ENCODE results near the gene ICA1.

The ICA1 gene

GRCh38 chr7:8228068-8228467 is 33.9 kb downstream of the ICA1 start:
- no peak for DNase-seq (ENCODE audit: low read depth in 2 of 2)

DNA sequence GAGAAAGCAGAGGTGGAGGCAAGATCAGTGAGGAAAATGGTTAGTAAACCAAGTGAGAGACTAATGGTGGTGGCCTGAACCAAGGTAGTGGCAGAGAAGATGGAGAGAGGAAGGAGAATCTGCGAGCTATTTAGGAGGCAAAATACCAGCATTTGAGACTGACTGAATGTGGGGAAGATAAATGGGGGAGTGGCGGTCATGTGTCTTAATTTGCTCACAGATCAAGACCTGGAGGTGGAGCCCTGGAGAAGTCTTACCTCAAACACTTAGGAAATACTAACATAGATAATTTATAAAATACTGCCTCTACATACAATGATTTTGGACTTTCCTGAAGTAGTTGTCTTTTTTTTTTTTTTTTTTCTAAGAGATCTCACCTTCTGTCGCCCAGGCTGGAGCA is 34.7 kb downstream of the ICA1 start:
- no peak for DNase-seq (ENCODE audit: low read depth in 2 of 2)

- DNase-seq (ENCODE audit: low read depth in 2 of 2): no peak
Observed at GRCh38 chr7:8226501-8226900, 35.5 kb downstream of the ICA1 start.

- no peak for DNase-seq (ENCODE audit: low read depth in 2 of 2)
Observed at GRCh38 chr7:8221567-8221966, 40.4 kb downstream of the ICA1 start.

DNA sequence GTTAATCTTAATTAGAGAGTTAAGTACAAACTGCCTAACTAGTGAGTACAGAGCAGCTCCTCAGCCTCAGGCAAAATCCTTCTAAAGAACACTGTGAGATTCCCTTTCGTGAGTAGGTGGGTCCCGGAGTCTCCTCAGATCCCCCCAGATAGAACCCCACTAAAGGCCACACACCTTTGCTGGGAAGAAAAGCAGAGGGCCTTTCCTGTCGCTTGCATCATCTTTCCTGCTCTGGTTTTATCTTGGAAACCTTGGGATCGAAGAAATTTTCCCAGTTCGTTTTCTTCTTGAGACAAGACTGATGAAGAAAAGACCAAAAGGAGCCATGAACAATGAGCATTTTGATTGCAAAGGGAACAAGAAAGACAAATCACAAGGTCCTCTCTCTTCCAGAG is 40.9 kb downstream of the ICA1 start:
- DNase-seq (ENCODE audit: low read depth in 2 of 2): no peak

GRCh38 chr7:8220376-8221100 is 41.4 kb downstream of the ICA1 start:
- DNase-seq (ENCODE audit: low read depth in 2 of 2): no peak

GRCh38 chr7:8217200-8218068 is 44.5 kb downstream of the ICA1 start:
- no peak for DNase-seq (ENCODE audit: low read depth in 2 of 2)

DNA sequence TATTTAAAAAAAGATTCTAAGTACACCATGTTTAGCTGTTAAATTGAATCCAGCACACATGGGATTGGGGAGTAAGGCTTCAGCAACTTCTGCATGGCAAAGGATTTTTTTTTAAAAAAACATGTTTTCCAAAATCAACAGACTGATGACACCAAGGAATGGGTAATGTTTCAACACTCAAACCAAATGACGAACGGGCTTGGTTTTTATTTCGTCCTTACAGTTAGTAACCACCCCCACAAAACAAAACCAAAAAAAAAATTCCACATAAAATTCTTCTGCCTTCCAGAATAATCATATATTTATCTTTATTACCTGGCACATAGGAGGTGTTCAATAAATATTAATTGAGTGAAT is 45.7 kb downstream of the ICA1 start:
- DNase-seq (ENCODE audit: low read depth in 2 of 2): no peak

DNA sequence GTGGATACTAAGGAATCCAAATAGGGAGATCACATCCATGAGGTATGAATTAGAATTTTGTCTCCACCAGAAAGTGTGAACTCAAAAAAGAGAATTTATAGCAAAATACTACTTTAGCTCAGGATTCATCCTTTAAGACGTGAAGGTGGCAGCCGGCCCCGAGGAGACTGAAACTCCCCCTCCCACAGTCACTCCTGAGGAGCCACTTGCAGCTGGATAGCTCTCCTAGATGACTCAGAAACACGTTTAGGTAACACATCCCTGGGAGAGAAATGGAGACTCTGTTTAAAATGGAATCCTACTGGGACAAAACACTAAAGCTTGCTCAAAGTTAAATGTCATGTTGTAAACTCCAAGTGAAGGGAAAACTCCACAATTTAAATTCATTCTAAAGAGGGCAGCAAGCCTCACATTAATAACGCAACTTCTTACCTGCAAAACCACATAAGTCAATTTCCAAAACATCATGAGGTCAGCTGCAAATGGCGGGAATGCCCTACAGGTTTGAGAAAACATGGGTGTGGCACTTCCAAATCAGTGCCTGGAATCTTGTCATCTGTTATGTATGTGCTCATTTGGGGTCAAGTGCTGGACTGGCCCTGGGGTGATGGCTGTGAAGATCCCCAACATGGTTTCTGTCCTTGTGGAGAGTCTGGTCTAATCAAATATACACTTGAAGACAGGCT is 46.2 kb downstream of the ICA1 start:
- DNase-seq (ENCODE audit: low read depth in 2 of 2): no peak

- DNase-seq (ENCODE audit: low read depth in 2 of 2): no peak
Observed at GRCh38 chr7:8214244-8214824, 47.6 kb downstream of the ICA1 start.

GRCh38 chr7:8213381-8213780 is 48.6 kb downstream of the ICA1 start:
- no peak for DNase-seq (ENCODE audit: low read depth in 2 of 2)

GRCh38 chr7:8212638-8213037 is 49.3 kb downstream of the ICA1 start:
- DNase-seq (ENCODE audit: low read depth in 2 of 2): no peak

- no peak for DNase-seq (ENCODE audit: low read depth in 2 of 2)
Observed at GRCh38 chr7:8211725-8212096, 50.3 kb downstream of the ICA1 start.

GRCh38 chr7:8210845-8211724 is 50.9 kb downstream of the ICA1 start:
- no peak for DNase-seq (ENCODE audit: low read depth in 2 of 2)

DNA sequence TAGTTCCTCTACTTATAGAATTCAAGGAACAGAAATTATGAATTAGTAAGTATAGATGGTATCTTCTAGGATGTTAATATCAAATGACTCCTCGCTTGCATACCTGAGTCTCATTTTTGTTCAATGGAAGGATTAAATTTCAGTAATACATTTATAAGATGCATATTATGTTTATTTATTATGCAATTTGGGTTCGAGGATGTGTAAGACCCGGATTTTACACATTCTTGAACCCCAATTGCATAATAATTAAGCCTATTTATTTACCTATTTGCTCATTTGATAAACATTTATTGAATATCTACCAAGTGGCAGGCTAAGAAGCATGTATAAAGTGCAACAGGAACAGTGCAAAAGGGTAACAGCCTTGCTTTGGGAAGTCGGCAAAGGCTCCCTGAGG is 52.6 kb downstream of the ICA1 start:
- no peak for DNase-seq (ENCODE audit: low read depth in 2 of 2)

DNA sequence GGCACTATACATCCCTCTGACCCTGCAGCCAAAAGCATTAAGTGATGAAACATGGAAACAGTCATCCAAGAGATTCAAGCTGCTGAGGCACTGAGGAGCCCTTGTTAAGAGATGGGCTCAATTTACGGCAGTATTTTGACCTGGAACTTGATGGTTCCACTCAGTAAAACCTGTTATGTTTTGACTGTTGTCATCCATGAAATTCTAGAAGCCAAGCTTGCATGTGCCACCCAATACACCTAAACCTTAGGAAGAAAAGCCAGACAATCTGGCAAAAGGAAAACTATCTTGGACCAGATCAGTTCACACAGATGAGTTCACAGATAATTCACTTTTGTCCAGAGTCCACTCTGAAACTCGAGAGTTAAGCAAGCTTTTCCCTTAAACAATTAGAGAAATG is 53.2 kb downstream of the ICA1 start:
- no peak for DNase-seq (ENCODE audit: low read depth in 2 of 2)

- no peak for DNase-seq (ENCODE audit: low read depth in 2 of 2)
Observed at GRCh38 chr7:8206956-8207355, 55.0 kb downstream of the ICA1 start.

DNA sequence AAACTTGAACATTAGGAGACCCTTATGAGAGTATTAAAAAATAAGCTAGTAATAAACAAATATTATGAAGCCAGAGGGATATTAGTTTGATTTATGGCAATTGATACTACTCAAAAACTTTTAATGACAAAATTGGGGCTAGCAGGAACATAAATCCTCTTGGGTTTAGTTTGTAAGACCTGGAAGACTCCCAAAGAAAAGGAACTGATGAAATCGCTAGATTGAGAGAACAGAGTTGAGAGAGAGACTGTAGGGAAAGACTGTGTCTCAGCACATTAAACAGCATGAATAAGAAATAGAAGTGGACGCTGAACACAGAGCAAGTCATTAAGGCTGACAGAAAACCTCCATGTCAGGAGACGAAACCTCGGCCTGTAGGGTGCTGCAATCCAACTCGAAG is 56.4 kb downstream of the ICA1 start:
- no peak for DNase-seq (ENCODE audit: low read depth in 2 of 2)

GRCh38 chr7:8205031-8205387 is 57.0 kb downstream of the ICA1 start:
- DNase-seq (ENCODE audit: low read depth in 2 of 2): no peak

DNA sequence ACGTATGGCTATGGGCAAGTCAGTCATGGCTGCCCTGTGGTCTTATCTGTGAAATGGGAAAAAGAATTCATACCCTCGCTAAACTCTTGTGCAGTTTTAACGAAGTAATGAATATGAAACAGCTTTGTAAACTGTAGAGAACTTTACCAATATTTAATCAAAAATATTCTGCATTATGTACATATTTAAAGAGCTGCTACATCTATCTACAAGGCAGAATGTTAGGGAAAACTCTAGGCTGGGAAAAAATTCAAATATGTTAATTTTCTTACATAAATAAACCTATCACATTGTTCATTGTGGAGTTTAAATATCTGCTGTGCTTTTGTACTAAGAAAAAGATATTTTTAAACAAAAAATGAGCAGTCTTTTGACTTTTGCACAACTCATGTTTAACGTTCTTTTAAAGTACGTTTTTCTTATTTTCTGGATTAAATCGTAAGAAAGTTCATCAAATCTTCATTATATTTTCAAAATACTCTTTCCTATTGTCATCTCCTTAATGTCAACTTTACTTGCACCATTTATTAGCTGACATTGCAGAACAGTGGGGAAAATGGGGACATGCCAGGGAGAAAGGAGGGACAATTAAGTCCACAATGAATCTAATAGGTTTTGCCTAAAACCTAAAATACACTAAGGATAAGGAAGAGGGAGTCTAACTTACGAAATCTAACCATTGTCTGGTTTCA is 57.5 kb downstream of the ICA1 start:
- no peak for DNase-seq (ENCODE audit: low read depth in 2 of 2)

GRCh38 chr7:8201846-8202441 is 60.0 kb downstream of the ICA1 start:
- no peak for DNase-seq (ENCODE audit: low read depth in 2 of 2)
